ENCODE results near the gene NEK5. TPM values are rescaled to one million over a fixed set of nuclear protein-coding genes. Genes with fewer than 3 reads are reported as not detected.

The NEK5 gene
- total and polyA plus RNA-seq, 2 of the 8 experiments (the other 6 are each of a cell fraction or from before 2014, with no cell fraction given) = 0.12 to 0.35 TPM

- TF ChIP-seq TAF1 (IDR thresholded peaks at IDR 0.05; ENCODE audit: low read depth, low read length) (no peak), SRF (IDR thresholded peaks at IDR 0.05; ENCODE audit: low read depth, low read length) (no peak), MAFK (IDR thresholded peaks at IDR 0.05; ENCODE audit: low read depth, low read length) (no peak), EZH2 (IDR thresholded peaks at IDR 0.05; ENCODE audit: low read depth, low read length, severe bottlenecking) (no peak)
Observed at GRCh38 chr13:51999921-52000320, 129.0 kb downstream of the NEK5 start (continued).

All from H1 (cell line).